CD1c-positive myeloid dendritic cell (primary cell): ENCODE measurements around the gene ZNF598.
"Not testable (repeated sequence)": the region's sequence is repeated elsewhere in the genome, so short reads cannot be mapped to it uniquely, and the experiment has no call there.

Source experiments
- DNase-seq: peaks from one replicate; pipeline ENCODE4 v3.0.0-alpha.2; 2016; ENCODE audit errors: extremely low spot score

Gene ZNF598

GRCh38 chr16:1975432-1976215 is 34.0 kb downstream of the ZNF598 start:
- DNase-seq, result no peak

- no peak for DNase-seq
Observed at GRCh38 chr16:1974157-1975070, 35.2 kb downstream of the ZNF598 start.

GRCh38 chr16:1973461-1974156 is 36.0 kb downstream of the ZNF598 start:
- DNase-seq, result no peak

GRCh38 chr16:1972490-1972877 is 37.1 kb downstream of the ZNF598 start:
- DNase-seq, result no peak

- peak; percentile 97 for DNase-seq
Observed at GRCh38 chr16:1971796-1972489, 37.7 kb downstream of the ZNF598 start, which contains the start of gene TBL3. TBL3 (plus strand) TSS chr16:1972053; CDS start chr16:1972165, 112 bp downstream.

GRCh38 chr16:1968146-1968953 is 41.3 kb downstream of the ZNF598 start:
- DNase-seq, result no peak

GRCh38 chr16:1966460-1966859 is 43.2 kb downstream of the ZNF598 start, which contains the start of gene RNF151:
RNF151 (plus strand) TSS chr16:1966856; CDS start chr16:1966882, 26 bp downstream.
- DNase-seq, result no peak

GRCh38 chr16:1965396-1966001 is 44.1 kb downstream of the ZNF598 start:
- peak; percentile 45 for DNase-seq

- peak; percentile 99 for DNase-seq
Observed at GRCh38 chr16:1964506-1965395, 44.9 kb downstream of the ZNF598 start, which contains the start of gene RPS2. RPS2 (minus strand) TSS chr16:1964826; CDS start chr16:1964625, 201 bp downstream.

- peak; percentile 43 for DNase-seq
Observed at GRCh38 chr16:1963806-1964505, 45.7 kb downstream of the ZNF598 start.

GRCh38 chr16:1962161-1963153 is 47.2 kb downstream of the ZNF598 start:
- not testable (repeated sequence) for DNase-seq

GRCh38 chr16:1961651-1962067 is 48.0 kb downstream of the ZNF598 start:
- no peak for DNase-seq

- no peak for DNase-seq
Observed at GRCh38 chr16:1960665-1961630, 48.7 kb downstream of the ZNF598 start.

- DNase-seq, result peak; percentile 96
Observed at GRCh38 chr16:1959269-1960039, 50.2 kb downstream of the ZNF598 start, which contains the start of gene NDUFB10. NDUFB10 (plus strand) TSS chr16:1959538; CDS start chr16:1959625, 87 bp downstream.
